NCI-H748 (cell line): ENCODE measurements around the gene GOLGA6L1.
"Not testable (repeated sequence)": the region's sequence is repeated elsewhere in the genome, so short reads cannot be mapped to it uniquely, and the experiment has no call there.

Source experiments
- DNase-seq: peaks from one replicate; lab custom pipeline; 2025; ENCODE audit not compliant: unreplicated experiment; lab: John Stamatoyannopoulos, UW

Gene GOLGA6L1

GRCh38 chr15:23136722-23137121 lies at the start of gene GOLGA6L1:
Gene GOLGA6L1 (minus strand): TSS chr15:23136822. CDS start chr15:23136731, 91 bp downstream.
- not testable (repeated sequence) for DNase-seq

GRCh38 chr15:23181201-23181600 lies 44.6 kb upstream of the GOLGA6L1 start:
- DNase-seq: not testable (repeated sequence)

- not testable (repeated sequence) for DNase-seq
These were observed 43.9 kb upstream of the GOLGA6L1 start for GRCh38 chr15:23180547-23180927.

- not testable (repeated sequence) for DNase-seq
These were observed 43.3 kb upstream of the GOLGA6L1 start for GRCh38 chr15:23179768-23180546.

GRCh38 chr15:23176683-23177082 lies 40.1 kb upstream of the GOLGA6L1 start:
- not testable (repeated sequence) for DNase-seq

- not testable (repeated sequence) for DNase-seq
These were observed 39.0 kb upstream of the GOLGA6L1 start for GRCh38 chr15:23175606-23176005.

- not testable (repeated sequence) for DNase-seq
These were observed 38.1 kb upstream of the GOLGA6L1 start for GRCh38 chr15:23174609-23175140.

- DNase-seq: not testable (repeated sequence)
These were observed 3.8 kb downstream of the GOLGA6L1 start for GRCh38 chr15:23132787-23133186.

- DNase-seq: no peak
These were observed 18.4 kb downstream of the GOLGA6L1 start for GRCh38 chr15:23118208-23118607.

- DNase-seq: no peak
These were observed 40.8 kb downstream of the GOLGA6L1 start for GRCh38 chr15:23095796-23096195.

GRCh38 chr15:23083115-23083514 lies 53.5 kb downstream of the GOLGA6L1 start:
- DNase-seq: no peak

- not testable (repeated sequence) for DNase-seq
These were observed 54.5 kb downstream of the GOLGA6L1 start for GRCh38 chr15:23081996-23082737.

- DNase-seq: no peak
These were observed 55.4 kb downstream of the GOLGA6L1 start for GRCh38 chr15:23081271-23081670.

GRCh38 chr15:23079766-23080165 lies 56.9 kb downstream of the GOLGA6L1 start:
- DNase-seq: no peak
